ENCODE measurements around the gene GHITM.

DNA sequence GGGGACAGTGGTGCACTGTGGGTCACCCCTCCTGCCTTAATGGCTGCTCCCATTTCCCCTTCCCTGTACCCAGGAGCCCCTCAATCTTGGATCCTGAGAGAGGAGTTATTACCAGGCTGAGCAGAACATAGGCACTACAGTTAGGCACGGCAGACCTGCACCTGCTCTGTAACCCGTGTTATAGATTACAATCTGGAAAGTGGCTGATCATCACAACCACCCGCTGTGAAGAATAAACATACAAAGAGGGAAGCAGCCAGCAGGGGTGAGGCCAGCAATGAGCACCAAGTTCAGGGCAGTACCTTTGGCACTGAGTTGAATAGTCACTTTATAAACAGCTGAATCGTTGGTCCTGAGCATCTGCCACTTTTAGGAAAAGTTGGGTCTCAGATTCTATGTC, 56.8 kb downstream of the GHITM start:
- TF ChIP-seq CTCF (IDR thresholded peaks at IDR 0.05) (no peak), POLR2A (IDR thresholded peaks at IDR 0.05) (no peak)
